Gastroesophageal sphincter (tissue), 3 donors: Measurements from ENCODE around the gene GRAMD4.

Experiments used
- EP300 ChIP-seq: sonication (generic); formaldehyde crosslinking; IDR thresholded peaks from one replicate; pipeline ENCODE4 v1.6.1; 2017; ENCODE audit warnings: antibody characterized with exemption, mild to moderate bottlenecking
- POLR2A ChIP-seq, 2 donors: fragments of 450-650 bp; IDR thresholded peaks; one replicate each; pipeline ENCODE4 v1.6.1; 2017; ENCODE audit warnings: antibody characterized with exemption in 2 of 2, mild to moderate bottlenecking in 2 of 2, moderate library complexity in 1 of 2
- TF ChIP-seq, protein P1 (sequence below), 4 experiments: fragments of 200-600 bp in 2 of 4; fragments of 450-650 bp in 2 of 4; sonication (generic) in 1 of 4; IDR thresholded peaks; one replicate each; pipeline ENCODE4 v1.5.1; 2017 to 2019; ENCODE audit warnings: antibody characterized with exemption in 4 of 4, mild to moderate bottlenecking in 2 of 4, moderate library complexity in 2 of 4

DNA sequence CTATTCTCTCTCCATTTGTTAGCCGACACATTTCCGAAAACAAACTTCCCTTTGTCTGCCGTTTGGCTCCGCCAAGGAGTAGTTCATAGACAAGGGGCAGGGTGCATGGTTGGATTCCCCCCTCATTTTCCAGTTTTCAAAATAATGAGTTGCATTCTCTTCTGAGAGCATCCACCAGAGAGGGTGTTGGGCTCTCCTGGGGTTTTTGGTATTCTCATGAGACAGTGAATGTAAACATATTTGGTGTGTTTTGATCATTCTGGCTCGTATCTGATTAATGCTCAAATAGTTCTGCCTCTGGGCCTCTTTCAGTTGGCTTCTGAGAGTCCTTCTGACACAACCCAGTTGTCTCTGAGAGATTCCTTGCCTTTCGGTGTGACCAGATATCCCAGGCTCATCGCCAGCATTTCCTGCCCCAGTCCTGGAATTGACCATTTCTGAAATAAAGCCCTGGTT is 21.7 kb downstream of the GRAMD4 start:
- TF ChIP-seq, protein P1, sequence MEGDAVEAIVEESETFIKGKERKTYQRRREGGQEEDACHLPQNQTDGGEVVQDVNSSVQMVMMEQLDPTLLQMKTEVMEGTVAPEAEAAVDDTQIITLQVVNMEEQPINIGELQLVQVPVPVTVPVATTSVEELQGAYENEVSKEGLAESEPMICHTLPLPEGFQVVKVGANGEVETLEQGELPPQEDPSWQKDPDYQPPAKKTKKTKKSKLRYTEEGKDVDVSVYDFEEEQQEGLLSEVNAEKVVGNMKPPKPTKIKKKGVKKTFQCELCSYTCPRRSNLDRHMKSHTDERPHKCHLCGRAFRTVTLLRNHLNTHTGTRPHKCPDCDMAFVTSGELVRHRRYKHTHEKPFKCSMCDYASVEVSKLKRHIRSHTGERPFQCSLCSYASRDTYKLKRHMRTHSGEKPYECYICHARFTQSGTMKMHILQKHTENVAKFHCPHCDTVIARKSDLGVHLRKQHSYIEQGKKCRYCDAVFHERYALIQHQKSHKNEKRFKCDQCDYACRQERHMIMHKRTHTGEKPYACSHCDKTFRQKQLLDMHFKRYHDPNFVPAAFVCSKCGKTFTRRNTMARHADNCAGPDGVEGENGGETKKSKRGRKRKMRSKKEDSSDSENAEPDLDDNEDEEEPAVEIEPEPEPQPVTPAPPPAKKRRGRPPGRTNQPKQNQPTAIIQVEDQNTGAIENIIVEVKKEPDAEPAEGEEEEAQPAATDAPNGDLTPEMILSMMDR (IDR thresholded peaks at IDR 0.05) = no peak
- no peak for TF ChIP-seq POLR2A (IDR thresholded peaks at IDR 0.05)
- no peak for TF ChIP-seq EP300
